Measurements from ENCODE around the gene EHF.

Gene EHF

DNA sequence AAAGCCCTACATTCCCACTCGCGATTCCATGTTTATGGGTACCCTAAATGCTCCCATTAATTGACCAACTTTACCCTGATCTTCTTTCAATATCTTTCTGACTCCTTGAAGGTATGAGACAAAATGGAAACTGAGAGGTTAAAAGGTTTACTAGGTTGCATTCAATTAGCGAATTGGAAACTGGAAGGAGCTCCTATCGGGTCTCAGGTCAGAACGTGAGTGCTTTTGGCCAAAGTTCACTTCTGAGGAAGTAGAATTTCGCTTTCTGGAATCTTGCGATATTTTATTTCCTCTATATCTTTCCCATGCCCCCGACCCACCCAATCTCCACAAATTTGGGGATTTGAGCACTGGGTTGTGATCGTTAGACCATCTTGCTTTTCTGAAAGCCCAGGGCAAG, 2.6 kb downstream of the EHF start:
- DNase-seq (ENCODE audit: low read depth in 2 of 3, low spot score in 2 of 3), result no peak

- peak in 1 of 3 experiments; percentile 15 for DNase-seq (ENCODE audit: low read depth in 2 of 3, low spot score in 2 of 3)
These were observed 3.2 kb downstream of the EHF start for GRCh38 chr11:34624069-34624468.

- DNase-seq (ENCODE audit: low read depth in 2 of 3, low spot score in 2 of 3), result no peak
These were observed 4.7 kb downstream of the EHF start for GRCh38 chr11:34625576-34625975.

DNA sequence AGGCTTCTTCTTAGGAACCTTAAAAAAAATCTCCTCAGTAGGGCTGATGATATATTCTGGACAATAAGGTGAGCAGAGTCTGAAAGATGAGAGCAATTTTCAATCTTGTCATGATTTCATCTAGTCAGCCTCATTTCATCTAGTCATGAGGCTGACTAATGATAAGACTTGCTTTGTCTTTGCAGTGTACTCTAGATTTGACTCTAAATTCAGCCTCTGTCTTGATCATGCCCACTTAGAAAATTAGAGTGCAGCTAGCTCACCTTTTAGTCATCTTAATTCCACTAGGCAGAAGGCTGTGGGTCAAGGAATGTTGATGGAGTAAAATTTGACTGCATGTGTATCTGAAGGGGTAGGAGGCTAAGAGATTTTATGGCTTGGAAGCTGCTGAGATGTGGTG, 5.5 kb downstream of the EHF start:
- no peak for DNase-seq (ENCODE audit: low read depth in 2 of 3, low spot score in 2 of 3)

- no peak for DNase-seq (ENCODE audit: low read depth in 2 of 3, low spot score in 2 of 3)
These were observed 6.3 kb downstream of the EHF start for GRCh38 chr11:34627197-34627596.

- DNase-seq (ENCODE audit: low read depth in 2 of 3, low spot score in 2 of 3), result no peak
These were observed 8.8 kb downstream of the EHF start for GRCh38 chr11:34629711-34630110.

DNA sequence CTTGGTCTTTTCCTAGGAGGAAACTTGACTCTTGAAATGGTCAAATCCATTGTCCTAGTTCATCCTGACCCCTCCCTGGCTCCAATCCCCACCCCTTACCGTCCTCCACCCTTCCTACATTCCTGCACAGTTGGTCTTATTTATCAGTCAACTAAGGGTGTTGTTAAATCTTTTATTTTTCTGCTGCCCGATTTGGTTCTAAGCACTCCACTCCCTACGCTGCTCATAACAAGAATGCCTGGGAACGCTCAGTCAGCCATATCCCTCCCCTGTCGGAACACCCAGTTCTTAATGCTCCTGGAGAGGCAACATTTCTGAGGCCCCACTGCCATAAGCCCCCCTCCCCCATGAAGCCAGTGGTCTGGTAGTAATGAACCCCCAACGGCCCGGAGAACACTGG, 9.7 kb downstream of the EHF start:
- no peak for DNase-seq (ENCODE audit: low read depth in 2 of 3, low spot score in 2 of 3)

GRCh38 chr11:34631297-34631696, 10.4 kb downstream of the EHF start:
- no peak for DNase-seq (ENCODE audit: low read depth in 2 of 3, low spot score in 2 of 3)

GRCh38 chr11:34631737-34632104, 10.8 kb downstream of the EHF start:
- no peak for DNase-seq (ENCODE audit: low read depth in 2 of 3, low spot score in 2 of 3)

GRCh38 chr11:34632105-34632791, 11.4 kb downstream of the EHF start:
- no peak for DNase-seq (ENCODE audit: low read depth in 2 of 3, low spot score in 2 of 3)

DNA sequence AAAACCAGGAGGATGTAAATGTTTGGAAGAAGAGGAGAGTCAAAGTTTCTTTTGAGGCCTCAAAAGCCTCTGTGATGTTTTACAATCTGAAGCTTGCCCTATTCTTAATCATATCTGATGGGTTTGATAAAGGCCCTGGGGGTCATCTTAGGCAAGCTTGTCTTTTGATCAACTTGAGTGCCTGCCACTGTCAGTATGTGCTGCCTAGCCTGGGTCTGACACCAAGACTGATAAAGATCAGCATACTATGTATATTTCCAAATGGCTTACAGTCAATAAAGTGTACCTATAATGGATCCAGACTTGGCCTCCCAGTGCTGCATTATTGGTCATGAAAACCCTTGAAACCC, 12.7 kb downstream of the EHF start:
- DNase-seq (ENCODE audit: low read depth in 2 of 3, low spot score in 2 of 3), result no peak

DNA sequence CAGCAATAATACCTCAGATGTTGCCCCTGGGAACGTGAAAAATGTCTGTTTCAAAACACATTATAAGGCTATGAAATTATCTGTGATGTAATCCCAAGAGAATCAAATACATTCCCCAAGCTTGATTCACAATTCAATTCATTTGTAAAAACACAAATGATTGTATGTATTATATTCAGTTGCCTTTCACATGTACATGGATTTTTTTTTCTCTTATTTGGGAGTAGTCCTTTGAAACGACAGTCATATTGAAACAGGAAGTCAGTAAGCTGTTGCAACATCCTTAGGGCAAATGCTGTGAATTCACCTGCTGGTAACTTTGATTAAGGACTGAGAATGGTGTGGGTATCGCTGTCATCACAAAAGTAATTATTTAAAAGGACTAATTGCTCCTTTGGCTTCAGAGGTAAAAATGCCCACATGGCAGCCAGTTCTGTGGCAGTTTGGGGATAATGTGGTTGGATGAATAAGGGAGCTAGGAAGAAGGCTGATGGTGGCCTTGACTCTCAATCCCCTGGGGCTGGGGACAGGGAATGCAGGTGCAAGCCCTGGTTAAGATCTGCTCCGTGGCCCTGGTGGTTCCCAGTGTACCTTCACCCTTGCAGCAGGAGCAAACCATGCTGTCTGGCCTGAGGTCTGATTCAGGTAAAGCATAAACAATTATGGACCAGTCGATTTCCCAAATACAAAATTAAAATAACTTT, 13.2 kb downstream of the EHF start:
- DNase-seq (ENCODE audit: low read depth in 2 of 3, low spot score in 2 of 3), result no peak

DNA sequence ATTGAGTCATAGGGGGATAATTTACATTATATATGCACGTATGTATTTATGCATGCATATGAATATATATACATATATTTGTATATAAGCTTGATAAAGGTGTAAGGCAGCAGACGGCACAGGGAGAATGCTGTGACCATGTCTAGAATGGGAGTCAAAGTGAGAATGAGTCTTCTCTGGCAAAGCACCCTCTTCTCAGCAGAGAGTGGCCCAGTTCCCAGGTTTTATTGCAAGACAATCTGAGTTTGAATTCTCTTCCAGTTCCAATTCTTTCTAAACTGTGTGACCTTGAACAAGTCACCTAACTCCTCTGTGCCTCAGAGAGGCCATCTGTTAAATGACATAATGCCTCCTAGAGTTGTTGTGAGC, 13.8 kb downstream of the EHF start:
- DNase-seq (ENCODE audit: low read depth in 2 of 3, low spot score in 2 of 3), result no peak

DNA sequence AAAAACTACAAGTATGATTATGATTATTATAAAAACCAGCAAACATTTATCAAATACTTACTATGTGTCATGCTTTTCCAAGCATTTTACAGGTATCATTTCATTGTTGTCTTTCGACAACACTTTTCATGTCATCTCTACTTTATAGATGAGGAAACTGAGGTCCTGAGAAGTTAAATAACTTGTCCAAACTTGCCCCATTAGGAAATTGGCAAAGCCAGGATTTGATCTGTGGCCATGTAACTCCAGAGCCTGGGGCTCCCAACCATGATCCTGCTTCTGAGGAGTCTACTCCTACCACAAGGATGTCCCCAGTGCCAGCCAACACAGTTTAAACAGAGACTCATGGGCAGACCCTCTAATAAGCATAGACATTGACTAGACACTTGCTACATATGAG, 15.2 kb downstream of the EHF start:
- DNase-seq (ENCODE audit: low read depth in 2 of 3, low spot score in 2 of 3), result no peak

DNA sequence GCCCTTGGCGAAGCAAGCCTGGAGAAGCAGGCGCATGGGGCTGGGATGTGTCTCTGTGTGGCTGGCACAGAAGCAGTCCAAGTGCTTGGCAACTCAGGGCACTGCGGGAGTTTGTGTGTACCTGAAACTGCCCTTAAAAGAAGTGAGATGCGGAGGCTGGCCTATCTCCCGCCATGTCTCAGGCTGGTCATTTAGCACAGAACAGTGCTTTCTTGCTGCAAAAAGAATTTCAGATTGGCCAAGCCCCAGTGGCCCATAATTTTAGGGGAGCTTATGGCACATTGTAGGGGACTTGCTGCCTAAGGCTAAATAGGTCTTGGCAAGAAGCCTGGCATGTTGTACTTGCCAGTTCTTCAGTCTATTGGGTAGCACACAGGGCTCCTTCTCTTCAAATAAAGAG, 16.4 kb downstream of the EHF start:
- no peak for DNase-seq (ENCODE audit: low read depth in 2 of 3, low spot score in 2 of 3)

DNA sequence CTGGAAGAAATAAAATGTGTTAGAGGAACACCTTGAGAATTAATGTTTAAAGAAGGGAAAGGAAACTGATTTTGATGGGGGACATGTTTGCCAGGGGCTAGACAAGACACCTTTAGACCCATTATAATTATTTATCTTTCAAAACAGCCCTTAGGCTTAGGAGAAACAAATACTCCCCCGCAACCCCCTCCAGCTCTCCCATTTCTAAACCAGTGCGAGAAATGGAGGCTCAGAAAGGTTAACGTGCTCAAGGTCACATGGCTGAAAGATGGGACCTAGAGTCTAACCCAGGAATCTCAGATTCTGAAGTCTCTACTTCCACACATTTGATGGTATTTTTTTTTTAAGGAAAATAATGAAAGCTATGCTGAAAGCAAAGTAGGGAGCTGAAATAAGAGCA, 18.0 kb downstream of the EHF start:
- DNase-seq (ENCODE audit: low read depth in 2 of 3, low spot score in 2 of 3), result no peak

GRCh38 chr11:34639545-34639944, 18.7 kb downstream of the EHF start:
- no peak for DNase-seq (ENCODE audit: low read depth in 2 of 3, low spot score in 2 of 3)

GRCh38 chr11:34640050-34640923, 19.4 kb downstream of the EHF start:
- no peak for DNase-seq (ENCODE audit: low read depth in 2 of 3, low spot score in 2 of 3)

GRCh38 chr11:34640924-34641275, 20.0 kb downstream of the EHF start:
- DNase-seq (ENCODE audit: low read depth in 2 of 3, low spot score in 2 of 3), result no peak

DNA sequence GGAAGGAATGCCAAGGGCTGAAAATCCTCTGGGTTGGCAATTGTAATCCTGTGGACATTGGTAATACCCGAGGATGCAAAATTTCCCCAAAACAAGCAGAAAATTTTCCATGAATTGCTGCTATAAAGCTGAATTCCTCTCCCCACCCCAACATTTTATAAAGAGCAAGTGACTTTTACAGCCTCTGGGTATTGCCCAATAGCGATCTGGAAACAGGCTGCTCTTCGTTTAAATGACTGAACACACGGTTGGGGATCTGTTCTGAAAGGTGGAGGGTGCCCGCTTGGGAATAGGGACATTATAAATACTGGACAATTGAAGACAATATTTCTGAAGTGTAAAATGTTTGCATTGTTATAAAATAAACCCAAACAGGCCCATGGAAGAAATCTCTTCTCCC, 20.6 kb downstream of the EHF start:
- DNase-seq (ENCODE audit: low read depth in 2 of 3, low spot score in 2 of 3), result no peak

- DNase-seq (ENCODE audit: low read depth in 2 of 3, low spot score in 2 of 3), result no peak
These were observed 21.2 kb downstream of the EHF start for GRCh38 chr11:34642001-34642554.

DNA sequence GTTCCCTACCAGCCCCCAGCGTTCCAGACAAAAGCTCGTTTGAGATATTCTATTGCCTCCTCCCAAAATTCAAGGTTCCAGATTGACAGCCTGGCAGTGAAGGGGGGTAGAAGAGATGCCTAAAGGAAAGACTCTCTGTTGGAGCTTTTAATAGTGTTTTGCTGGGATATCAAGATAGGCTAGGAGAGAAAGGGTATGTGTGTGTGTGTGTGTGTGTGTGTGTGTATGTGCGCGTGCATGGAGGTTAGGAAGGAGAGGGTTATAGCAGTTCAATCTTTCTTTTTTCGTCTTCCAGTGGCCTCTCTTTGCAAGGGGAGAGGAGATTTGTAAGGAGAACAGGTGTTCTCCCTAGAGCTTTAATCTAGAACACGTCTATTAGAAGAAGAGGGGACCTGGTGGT, 22.0 kb downstream of the EHF start:
- no peak for DNase-seq (ENCODE audit: low read depth in 2 of 3, low spot score in 2 of 3)
